ENCODE measurements around the gene GPS1.

GPS1 gene

GRCh38 chr17:82092628-82092994 is 40.9 kb downstream of the GPS1 start:
- Histone ChIP-seq H3K9ac (ENCODE audit: low read length) (no peak overlapping the region), H3K4me3 (ENCODE audit: low read length) (no peak overlapping the region), H3K27me3 (ENCODE audit: control insufficient read depth, insufficient read depth, low read length) (no peaks in the 10 kb centered on the region), H3K4me1 (ENCODE audit: control insufficient read depth, insufficient read depth, low read length) (peaks cover 9% of the 10 kb centered on the region), H3K27ac (ENCODE audit: low read depth, low read length) (no peak overlapping the region), H3K36me3 (ENCODE audit: control insufficient read depth, insufficient read depth, low read length) (peaks cover 24% of the 10 kb centered on the region)

- Histone ChIP-seq H3K9ac (ENCODE audit: low read length) (no peak overlapping the region), H3K27me3 (ENCODE audit: control insufficient read depth, insufficient read depth, low read length) (no peaks in the 10 kb centered on the region), H3K4me1 (ENCODE audit: control insufficient read depth, insufficient read depth, low read length) (peaks cover 9% of the 10 kb centered on the region), H3K36me3 (ENCODE audit: control insufficient read depth, insufficient read depth, low read length) (peaks cover 22% of the 10 kb centered on the region), H3K27ac (ENCODE audit: low read depth, low read length) (no peak overlapping the region), H3K4me3 (ENCODE audit: low read length) (no peak overlapping the region)
These were observed 41.5 kb downstream of the GPS1 start for GRCh38 chr17:82092995-82093751.

- Histone ChIP-seq H3K27ac (ENCODE audit: low read depth, low read length) (no peak overlapping the region), H3K36me3 (ENCODE audit: control insufficient read depth, insufficient read depth, low read length) (peaks cover 12% of the 10 kb centered on the region), H3K4me1 (ENCODE audit: control insufficient read depth, insufficient read depth, low read length) (peaks cover 15% of the 10 kb centered on the region), H3K4me3 (ENCODE audit: low read length) (no peak overlapping the region), H3K27me3 (ENCODE audit: control insufficient read depth, insufficient read depth, low read length) (no peaks in the 10 kb centered on the region), H3K9ac (ENCODE audit: low read length) (no peak overlapping the region)
These were observed 43.5 kb downstream of the GPS1 start for GRCh38 chr17:82094931-82095776.

GRCh38 chr17:82095777-82096708 is 44.3 kb downstream of the GPS1 start:
- H3K9ac ChIP-seq (ENCODE audit: low read length): no peak overlapping the region
- no peak overlapping the region for H3K4me3 ChIP-seq (ENCODE audit: low read length)
- H3K27me3 ChIP-seq (ENCODE audit: control insufficient read depth, insufficient read depth, low read length): no peaks in the 10 kb centered on the region
- H3K4me1 ChIP-seq (ENCODE audit: control insufficient read depth, insufficient read depth, low read length): peaks cover 15% of the 10 kb centered on the region
- H3K36me3 ChIP-seq (ENCODE audit: control insufficient read depth, insufficient read depth, low read length): peaks cover 12% of the 10 kb centered on the region
- no peak overlapping the region for H3K27ac ChIP-seq (ENCODE audit: low read depth, low read length)

DNA sequence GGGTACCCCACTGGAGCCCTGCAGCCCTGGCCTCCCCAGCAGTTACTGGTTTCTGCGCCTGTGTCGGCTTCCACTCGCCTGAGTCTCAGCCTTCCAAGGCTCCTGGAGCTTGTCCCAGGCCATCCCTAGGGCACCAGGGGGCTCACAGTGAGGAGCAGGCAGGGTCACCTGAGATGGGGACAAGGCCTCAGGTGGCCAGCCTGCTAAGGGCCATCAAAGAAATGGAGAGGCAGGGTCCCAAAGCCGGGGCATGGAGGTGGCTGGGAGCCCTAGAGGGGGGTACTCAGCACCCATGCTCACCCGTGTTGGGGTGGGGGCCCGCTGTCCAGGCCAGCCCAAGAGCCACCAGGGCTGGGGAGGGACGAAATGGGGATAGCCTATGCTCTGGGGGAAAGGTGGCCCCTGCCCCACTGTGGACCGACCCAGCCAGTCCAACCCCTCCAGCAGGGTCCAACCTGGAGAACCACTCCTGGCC is 45.0 kb downstream of the GPS1 start:
- Histone ChIP-seq H3K27ac (ENCODE audit: low read depth, low read length) (peak overlapping the region; percentile 85), H3K36me3 (ENCODE audit: control insufficient read depth, insufficient read depth, low read length) (peaks cover 12% of the 10 kb centered on the region), H3K4me1 (ENCODE audit: control insufficient read depth, insufficient read depth, low read length) (peaks cover 15% of the 10 kb centered on the region), H3K4me3 (ENCODE audit: low read length) (peak overlapping the region; percentile 68), H3K27me3 (ENCODE audit: control insufficient read depth, insufficient read depth, low read length) (no peaks in the 10 kb centered on the region), H3K9ac (ENCODE audit: low read length) (no peak overlapping the region)

DNA sequence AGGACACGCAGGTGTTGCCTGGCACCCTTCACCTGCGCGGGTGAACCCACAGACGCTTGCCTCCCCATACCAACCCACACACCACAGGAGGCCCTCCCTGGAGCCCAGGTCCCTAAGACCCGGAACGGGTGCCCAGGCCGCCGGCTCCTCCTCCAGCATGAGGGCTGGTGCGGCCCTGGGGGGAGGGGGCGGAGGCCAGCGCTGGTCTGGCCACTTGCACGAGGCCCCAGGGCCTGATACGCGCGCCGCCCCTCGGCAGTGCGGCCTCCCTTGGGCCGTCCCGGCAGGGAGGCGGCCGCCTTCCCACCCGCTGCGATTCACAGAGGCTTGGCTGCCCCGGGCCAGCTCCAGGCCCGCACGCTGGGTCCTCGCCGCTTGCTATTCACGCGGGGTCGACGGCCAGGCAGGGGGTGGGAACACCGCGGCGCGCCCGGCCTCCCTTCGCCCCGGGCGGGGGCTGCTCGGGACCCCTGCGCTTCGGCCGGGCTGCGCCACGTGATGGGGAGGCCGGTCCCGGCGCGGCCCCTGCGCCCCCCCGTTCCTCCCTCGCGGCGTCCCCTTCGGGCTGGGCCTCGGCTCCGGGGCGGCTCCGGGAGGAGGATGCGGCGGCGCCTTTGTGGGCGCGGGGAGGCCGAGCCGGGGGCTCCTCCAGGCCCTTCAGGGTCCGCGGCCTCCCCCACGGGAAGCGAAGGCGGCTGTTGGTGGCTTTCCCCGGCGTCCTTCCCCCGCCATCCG is 45.7 kb downstream of the GPS1 start:
- Histone ChIP-seq H3K27ac (ENCODE audit: low read depth, low read length) (peak overlapping the region; percentile 85), H3K9ac (ENCODE audit: low read length) (no peak overlapping the region), H3K36me3 (ENCODE audit: control insufficient read depth, insufficient read depth, low read length) (peaks cover 9% of the 10 kb centered on the region), H3K27me3 (ENCODE audit: control insufficient read depth, insufficient read depth, low read length) (no peaks in the 10 kb centered on the region), H3K4me1 (ENCODE audit: control insufficient read depth, insufficient read depth, low read length) (peaks cover 15% of the 10 kb centered on the region), H3K4me3 (ENCODE audit: low read length) (peak overlapping the region; percentile 68)

GRCh38 chr17:82097919-82098168 is 46.1 kb downstream of the GPS1 start:
- peaks cover 9% of the 10 kb centered on the region for H3K36me3 ChIP-seq (ENCODE audit: control insufficient read depth, insufficient read depth, low read length)
- peak overlapping the region; percentile 68 for H3K4me3 ChIP-seq (ENCODE audit: low read length)
- H3K27me3 ChIP-seq (ENCODE audit: control insufficient read depth, insufficient read depth, low read length): no peaks in the 10 kb centered on the region
- H3K4me1 ChIP-seq (ENCODE audit: control insufficient read depth, insufficient read depth, low read length): peaks cover 15% of the 10 kb centered on the region
- no peak overlapping the region for H3K9ac ChIP-seq (ENCODE audit: low read length)
- H3K27ac ChIP-seq (ENCODE audit: low read depth, low read length): peak overlapping the region; percentile 85

DNA sequence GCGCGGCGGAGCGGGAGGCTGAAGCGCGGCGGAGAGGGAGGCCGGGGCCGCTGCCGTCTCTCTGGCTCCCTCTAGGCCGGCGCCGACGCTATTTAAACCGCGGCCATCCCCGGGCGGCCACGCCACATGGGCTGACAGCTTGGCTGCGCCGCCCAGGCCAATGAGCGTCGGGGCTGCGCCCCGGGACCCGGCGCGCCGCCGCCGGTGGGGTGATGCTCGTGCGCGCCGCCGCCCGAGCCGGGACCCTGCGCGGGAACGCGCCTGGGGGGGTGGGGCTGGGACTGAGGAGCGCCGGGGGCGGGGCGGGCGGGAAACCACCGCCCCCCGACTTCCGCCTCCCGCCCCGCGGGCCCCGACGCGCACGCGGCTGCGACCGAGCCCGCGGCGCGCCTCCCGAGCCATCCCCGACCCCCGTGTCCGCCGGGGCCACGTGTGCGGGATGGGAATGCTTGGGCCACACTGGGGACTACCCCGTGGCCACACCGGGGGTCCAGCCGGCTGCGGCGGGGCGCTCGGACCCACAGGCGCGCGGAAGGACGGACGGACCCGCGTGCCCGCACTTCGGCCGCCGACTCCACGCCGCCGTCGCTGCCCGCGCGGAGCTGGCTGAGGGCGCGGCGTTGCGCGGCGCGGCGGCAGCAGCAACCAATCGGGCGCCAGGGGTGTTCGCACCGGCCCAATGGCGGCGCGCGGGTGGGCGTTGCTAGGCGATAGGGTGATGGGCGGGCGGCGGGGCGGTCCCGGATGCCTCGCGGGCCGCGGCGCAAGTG is 46.7 kb downstream of the GPS1 start, which contains the start of gene FASN:
FASN (minus strand) TSS at position 68 of the 770 bp plus-strand sequence. CDS start 1,791 bp downstream, outside the sequence.
- H3K9ac ChIP-seq (ENCODE audit: low read length): peak within 1 kb of the TSS; percentile 49
- H3K27me3 ChIP-seq (ENCODE audit: control insufficient read depth, insufficient read depth, low read length): no peaks in the 10 kb centered on the region
- H3K4me1 ChIP-seq (ENCODE audit: control insufficient read depth, insufficient read depth, low read length): peaks cover 15% of the 10 kb centered on the region
- peaks cover 5% of the 10 kb centered on the region for H3K36me3 ChIP-seq (ENCODE audit: control insufficient read depth, insufficient read depth, low read length)
- peak within 1 kb of the TSS; percentile 96 for H3K27ac ChIP-seq (ENCODE audit: low read depth, low read length)
- peak within 1 kb of the TSS; percentile 70 for H3K4me3 ChIP-seq (ENCODE audit: low read length)

GRCh38 chr17:82098939-82099763 is 47.5 kb downstream of the GPS1 start:
- Histone ChIP-seq H3K27me3 (ENCODE audit: control insufficient read depth, insufficient read depth, low read length) (no peaks in the 10 kb centered on the region), H3K9ac (ENCODE audit: low read length) (peak overlapping the region; percentile 49), H3K36me3 (ENCODE audit: control insufficient read depth, insufficient read depth, low read length) (no peaks in the 10 kb centered on the region), H3K4me1 (ENCODE audit: control insufficient read depth, insufficient read depth, low read length) (peaks cover 19% of the 10 kb centered on the region), H3K4me3 (ENCODE audit: low read length) (peak overlapping the region; percentile 70), H3K27ac (ENCODE audit: low read depth, low read length) (peak overlapping the region; percentile 96)

DNA sequence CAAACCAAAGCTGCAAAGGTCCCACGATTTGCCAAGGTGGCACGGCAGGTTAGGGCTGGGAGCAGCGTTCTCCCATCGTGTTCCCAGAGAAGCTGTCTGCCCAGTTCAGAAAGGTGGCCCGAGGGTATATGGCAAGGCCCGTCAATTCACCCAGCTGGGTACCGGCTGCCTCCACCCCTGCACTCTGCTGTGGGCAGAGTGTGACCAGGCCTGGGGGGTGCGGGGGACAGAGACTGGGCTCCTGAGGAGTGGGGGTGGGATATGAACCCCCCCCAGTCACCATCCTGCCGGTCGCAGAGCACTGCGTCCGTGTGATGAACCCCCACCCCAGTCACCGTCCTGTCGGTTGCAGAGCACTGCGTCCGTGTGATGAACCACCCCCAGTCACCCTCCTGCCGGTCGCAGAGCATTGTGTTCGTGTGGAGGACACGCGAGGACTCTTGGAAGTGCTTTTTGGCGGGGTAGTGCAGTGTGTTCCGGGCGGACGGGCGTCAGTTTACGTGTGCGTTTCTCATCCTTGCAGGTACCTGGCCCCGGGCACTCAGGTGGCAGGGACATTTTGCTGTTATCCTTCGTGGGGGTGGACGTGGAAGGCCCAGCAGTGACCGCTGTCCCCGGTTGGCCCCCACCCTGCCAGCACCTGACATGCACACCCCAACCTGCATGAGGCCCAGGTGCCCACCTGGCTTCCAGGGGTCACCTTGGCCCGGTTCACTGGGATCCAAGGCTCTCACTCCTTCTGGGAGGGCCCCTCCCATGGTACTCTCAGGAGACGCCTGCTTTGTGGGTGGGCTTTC is 49.0 kb downstream of the GPS1 start:
- Histone ChIP-seq H3K27ac (ENCODE audit: low read depth, low read length) (no peak overlapping the region), H3K9ac (ENCODE audit: low read length) (no peak overlapping the region), H3K27me3 (ENCODE audit: control insufficient read depth, insufficient read depth, low read length) (no peaks in the 10 kb centered on the region), H3K4me1 (ENCODE audit: control insufficient read depth, insufficient read depth, low read length) (peaks cover 21% of the 10 kb centered on the region), H3K36me3 (ENCODE audit: control insufficient read depth, insufficient read depth, low read length) (no peaks in the 10 kb centered on the region), H3K4me3 (ENCODE audit: low read length) (no peak overlapping the region)

All from rectal smooth muscle tissue (tissue), 1 donor.